HG03571 (cell line): Measurements from ENCODE around the gene FAM43B.

ENCODE experiments used
- ATAC-seq: cut with Tn5 transposase; IDR thresholded peaks from one replicate; pipeline ENCODE4 v1.9.1; 2021; ENCODE audit not compliant: unreplicated experiment

The FAM43B gene

GRCh38 chr1:20551161-20551560, 1.2 kb upstream of the FAM43B start:
- ATAC-seq: no peak

- no peak for ATAC-seq
These were observed 514 bp downstream of the FAM43B start for GRCh38 chr1:20552728-20553445.

- no peak for ATAC-seq
These were observed 2.8 kb downstream of the FAM43B start for GRCh38 chr1:20555025-20555757.

- ATAC-seq: no peak
These were observed 3.4 kb downstream of the FAM43B start for GRCh38 chr1:20555758-20556120.

GRCh38 chr1:20558191-20558590, 5.8 kb downstream of the FAM43B start:
- ATAC-seq: no peak

GRCh38 chr1:20560966-20561365, 8.6 kb downstream of the FAM43B start:
- no peak for ATAC-seq

GRCh38 chr1:20565234-20565633, 12.9 kb downstream of the FAM43B start:
- no peak for ATAC-seq

- no peak for ATAC-seq
These were observed 17.2 kb downstream of the FAM43B start for GRCh38 chr1:20569523-20570098.

GRCh38 chr1:20571427-20571826, 19.1 kb downstream of the FAM43B start:
- no peak for ATAC-seq

- no peak for ATAC-seq
These were observed 21.6 kb downstream of the FAM43B start for GRCh38 chr1:20573987-20574386.

- ATAC-seq: no peak
These were observed 22.5 kb downstream of the FAM43B start for GRCh38 chr1:20574686-20575540.

- ATAC-seq: no peak
These were observed 23.4 kb downstream of the FAM43B start for GRCh38 chr1:20575541-20576336.

- ATAC-seq: no peak
These were observed 25.7 kb downstream of the FAM43B start for GRCh38 chr1:20578062-20578461.

- no peak for ATAC-seq
These were observed 26.5 kb downstream of the FAM43B start for GRCh38 chr1:20578721-20579395.

GRCh38 chr1:20584890-20585289, 32.5 kb downstream of the FAM43B start:
- no peak for ATAC-seq

- ATAC-seq: no peak
These were observed 34.7 kb downstream of the FAM43B start for GRCh38 chr1:20586953-20587660.

- no peak for ATAC-seq
These were observed 35.3 kb downstream of the FAM43B start for GRCh38 chr1:20587661-20588053.

GRCh38 chr1:20588634-20589225, 36.4 kb downstream of the FAM43B start, which contains the start of gene CDA:
Gene CDA (plus strand): TSS chr1:20589097. CDS start chr1:20589130, 33 bp downstream.
- no peak for ATAC-seq
